ENCODE data around the gene SLFN14.
"Not testable (repeated sequence)": the region's sequence is repeated elsewhere in the genome, so short reads cannot be mapped to it uniquely, and the experiment has no call there.

SLFN14 gene

DNA sequence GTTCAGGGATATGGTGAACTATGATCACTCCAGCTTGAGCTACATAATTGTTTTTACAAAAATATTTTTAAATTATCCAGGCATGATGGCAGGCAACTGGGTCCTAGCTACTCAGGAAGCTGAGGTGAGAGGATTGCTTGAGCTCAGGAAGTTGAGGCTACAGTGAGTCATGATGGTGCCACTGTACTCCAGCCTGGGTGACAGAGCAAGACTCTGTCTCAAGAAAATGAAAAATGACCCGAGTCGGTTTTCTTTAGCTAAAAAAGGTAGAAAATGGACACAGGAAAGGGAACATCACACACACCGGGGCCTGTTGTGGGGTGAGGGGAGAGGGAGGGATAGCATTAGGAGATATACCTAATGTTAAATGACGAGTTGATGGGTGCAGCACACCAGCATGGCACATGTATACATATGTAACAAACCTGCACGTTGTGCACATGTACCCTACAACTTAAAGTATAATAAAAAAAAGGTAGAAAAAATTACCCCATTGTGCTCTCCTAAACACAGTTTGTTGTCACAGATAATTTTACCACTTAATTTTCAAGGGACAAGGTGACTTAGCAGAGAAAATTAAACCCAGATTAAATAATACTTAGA, 38.9 kb downstream of the SLFN14 start:
- not testable (repeated sequence) for DNase-seq (ENCODE audit: low read depth)

DNA sequence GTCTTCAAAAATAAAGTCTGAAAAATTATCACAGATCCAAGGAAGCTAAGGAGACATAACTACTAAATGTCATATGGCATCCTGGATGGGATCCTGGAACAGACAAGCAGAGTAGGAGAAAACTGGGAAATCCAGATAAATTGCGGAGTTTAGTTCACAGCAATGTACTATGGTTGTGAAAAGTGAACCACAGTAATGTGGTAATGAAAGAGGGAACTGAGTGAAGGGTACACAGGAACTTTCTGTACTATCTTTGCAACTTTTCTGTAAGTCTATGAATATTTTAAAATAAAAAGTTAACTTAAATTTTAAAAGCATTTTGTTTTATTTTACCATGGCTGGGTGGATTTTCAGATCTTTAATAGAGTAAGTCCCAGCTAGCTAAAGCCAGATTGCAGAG, 39.5 kb downstream of the SLFN14 start:
- DNase-seq (ENCODE audit: low read depth): no peak

DNA sequence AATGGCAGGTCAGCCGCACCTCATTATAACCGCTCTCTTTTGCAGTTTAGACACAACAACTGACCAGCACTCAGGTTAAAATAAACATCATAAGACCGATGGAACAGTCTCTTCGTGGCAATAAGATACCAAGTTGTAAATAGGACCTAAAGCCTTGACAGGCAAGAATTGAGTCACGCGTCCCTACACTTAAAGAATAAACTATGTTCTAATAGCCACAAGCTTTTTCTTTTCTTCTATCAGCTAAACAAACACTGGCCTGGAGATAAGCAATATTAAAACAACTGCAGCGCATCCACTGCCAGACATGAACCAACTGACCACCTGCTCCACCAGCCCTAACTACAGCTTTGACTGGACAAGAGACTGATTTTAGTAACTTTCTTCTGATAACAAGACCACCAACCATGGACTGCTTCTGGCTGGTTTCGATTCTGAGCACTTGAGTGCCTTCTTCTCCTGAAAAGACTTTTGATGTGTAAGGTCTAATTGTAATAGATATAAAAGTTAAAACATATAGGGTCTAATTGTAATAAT, 40.6 kb downstream of the SLFN14 start:
- DNase-seq (ENCODE audit: low read depth): no peak

DNA sequence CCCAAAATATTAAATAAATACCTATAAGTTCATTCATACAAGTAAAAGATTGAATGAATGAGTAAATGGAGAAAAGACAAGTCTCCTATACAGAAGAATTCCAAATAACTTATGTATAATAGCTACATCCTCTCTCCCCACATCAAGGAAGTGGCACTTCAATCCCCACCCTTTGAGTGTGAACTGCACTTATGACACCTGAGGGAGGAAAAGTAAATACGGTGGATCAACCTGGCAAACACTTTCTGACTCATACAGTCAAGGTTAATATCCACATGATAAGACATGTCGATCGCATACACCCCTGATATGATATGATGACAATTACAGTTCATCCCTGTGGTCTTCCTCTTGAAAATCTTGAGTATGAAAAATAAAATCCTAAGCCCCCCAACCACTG, 41.2 kb downstream of the SLFN14 start:
- DNase-seq (ENCODE audit: low read depth): no peak

DNA sequence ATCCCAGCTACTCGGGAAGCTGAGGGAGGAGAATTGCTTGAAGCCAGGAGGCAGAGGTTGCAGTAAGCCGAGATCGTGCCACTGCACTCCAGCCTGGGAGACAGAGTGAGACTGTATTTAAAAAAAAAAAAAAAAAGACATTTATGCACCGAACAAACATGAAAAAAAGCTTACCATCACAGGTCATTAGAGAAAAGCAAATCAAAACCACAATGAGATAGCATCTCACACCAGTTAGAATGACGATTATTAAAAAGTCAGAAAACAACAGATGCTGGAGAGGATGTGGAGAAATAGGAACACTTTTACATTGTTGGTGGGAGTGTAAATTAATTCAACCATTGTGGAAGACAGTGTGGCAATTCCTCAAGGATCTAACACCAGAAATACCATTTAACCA, 42.2 kb downstream of the SLFN14 start:
- DNase-seq (ENCODE audit: low read depth): not testable (repeated sequence)

DNA sequence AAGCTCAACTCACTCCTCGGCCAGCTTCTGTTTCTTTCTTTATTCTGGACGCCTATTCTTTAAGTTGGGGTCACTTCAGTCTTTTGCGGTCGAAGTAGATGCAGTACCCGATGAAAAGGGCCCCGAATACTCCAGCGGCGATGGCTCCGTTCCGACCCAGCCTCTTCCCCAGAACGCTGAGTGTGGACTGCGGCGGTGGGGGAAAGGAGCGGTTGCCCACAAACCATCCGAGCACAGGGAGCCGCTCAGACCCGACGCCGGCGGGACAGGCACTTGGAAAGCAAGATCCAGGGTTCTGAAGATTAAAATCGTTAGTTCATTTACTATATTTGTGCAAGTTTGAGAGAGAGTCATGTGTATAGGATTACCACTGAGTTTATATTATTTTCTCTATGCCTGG, 45.6 kb downstream of the SLFN14 start:
- no peak for DNase-seq (ENCODE audit: low read depth)

DNA sequence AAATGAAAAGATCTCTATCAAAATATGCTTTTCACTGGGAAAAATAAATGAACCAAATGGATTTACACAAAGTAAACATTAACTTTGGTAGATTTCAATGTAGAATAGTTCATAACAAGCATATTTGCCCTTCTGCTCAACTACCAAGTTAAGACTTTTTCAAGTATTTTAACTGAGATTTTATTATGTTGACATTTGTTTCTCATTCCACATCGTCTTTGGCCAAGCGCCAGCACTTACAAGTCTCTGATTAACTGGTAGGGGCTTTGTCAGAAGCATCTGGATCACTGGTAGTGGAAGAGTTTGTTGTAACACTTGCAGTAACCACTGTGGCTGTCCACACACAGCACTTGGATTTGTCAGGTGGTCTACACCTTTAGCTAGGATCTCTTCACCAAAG, 46.1 kb downstream of the SLFN14 start:
- no peak for DNase-seq (ENCODE audit: low read depth)

Measured in GM04504 (cell line).